ENCODE measurements around the gene ECE1. TPM values are rescaled to one million over a fixed set of nuclear protein-coding genes. Genes with fewer than 3 reads are reported as not detected.

ECE1 gene
- total and polyA plus RNA-seq, 2 donors (not counting 3 experiments of a cell fraction or from before 2014, with no cell fraction given): 437 to 562 TPM

GRCh38 chr1:21295545-21295944 lies 5.3 kb upstream of the ECE1 start:
- ChIA-PET POLR2A (no interaction called here), CTCF (interaction anchor here (0.9 to 2.2 kb wide), 6 partner anchors 9 to 75 kb away, joined by 3 to 15 read pairs (median 4); no protein-coding TSS in a partner anchor)
- H3K27ac ChIP-seq (ENCODE audit: insufficient read depth, low read depth, low read length): no peak overlapping the region
- dilution Hi-C loops (cut with MboI; ENCODE audit: extremely low pct_ligation_motif_present, low sequenced_read_pairs): no loop called here
- intact Hi-C loops (cut with micrococcal nuclease): loop anchor here (2.0 kb wide), 1 partner anchor 15 kb away; no protein-coding TSS in a partner anchor
- no TSS peak for BruUV-seq (replicated peaks)
- peaks cover 36% of the 10 kb centered on the region for H3K4me1 ChIP-seq (ENCODE audit: control insufficient read depth, extremely low read depth, insufficient read depth, low read length)
- H3K4me3 ChIP-seq (replicated peaks in 1 of 3; ENCODE audit: insufficient read depth in 1 of 3, low read depth in 1 of 3, low read length in 3 of 3): no peak overlapping the region
- H3K36me3 ChIP-seq (ENCODE audit: control insufficient read depth in 2 of 2, extremely low read depth in 1 of 2, insufficient read depth in 2 of 2, low read length in 2 of 2): peaks cover 0 to 3% of the 10 kb centered on the region in 2 experiments
- DNase-seq (ENCODE audit: low read depth, low spot score) (peak; percentile 60), FAIRE-seq (no peak)
- no peaks in the 10 kb centered on the region for H4K20me1 ChIP-seq (replicated peaks; ENCODE audit: control insufficient read depth, extremely low read depth, insufficient read depth, low read length)
- H3K79me2 ChIP-seq (ENCODE audit: control insufficient read depth, insufficient read depth, low read length): peaks cover 57% of the 10 kb centered on the region
- H3K27me3 ChIP-seq (ENCODE audit: control insufficient read depth in 2 of 2, insufficient read depth in 2 of 2, low read length in 2 of 2): no peaks in the 10 kb centered on the region
- no peaks in the 10 kb centered on the region for H3K9me3 ChIP-seq (replicated peaks; ENCODE audit: control insufficient read depth, insufficient read depth, low read length)
- H3K9ac ChIP-seq (replicated peaks; ENCODE audit: extremely low read depth, insufficient read depth, low read length): no peak overlapping the region
- no peak overlapping the region for H2AFZ ChIP-seq (ENCODE audit: low read depth, low read length)
- H3K9me1 ChIP-seq (replicated peaks; ENCODE audit: control insufficient read depth, extremely low read depth, insufficient read depth, low read length): no peaks in the 10 kb centered on the region
- H3K4me2 ChIP-seq (ENCODE audit: insufficient read depth, low read length): no peak overlapping the region
- TF ChIP-seq MYC (IDR thresholded peaks at IDR 0.05; ENCODE audit: low read depth, low read length): no peak
- TF ChIP-seq EZH2 (IDR thresholded peaks at IDR 0.05; ENCODE audit: borderline replicate concordance, low read depth, low read length, severe bottlenecking): no peak
- TF ChIP-seq GATA2 (IDR thresholded peaks at IDR 0.05; ENCODE audit: insufficient read depth, insufficient read length, low read depth, low read length): no peak
- TF ChIP-seq CTCF (IDR thresholded peaks at IDR 0.05; ENCODE audit: extremely low read depth in 1 of 2, insufficient read depth in 1 of 2, low read depth in 1 of 2, low read length in 2 of 2): no peak
- no peak for TF ChIP-seq JUN (IDR thresholded peaks at IDR 0.05; ENCODE audit: borderline replicate concordance, insufficient read depth, insufficient read length, low read depth)
- no peak for TF ChIP-seq POLR2AphosphoS5 (IDR thresholded peaks at IDR 0.05; ENCODE audit: insufficient read depth, low read depth, low read length)
- no peak for TF ChIP-seq FOS (IDR thresholded peaks at IDR 0.05; ENCODE audit: borderline replicate concordance, insufficient read depth, low read length)
- no peak for TF ChIP-seq POLR2A (IDR thresholded peaks at IDR 0.05; ENCODE audit: low read depth, low read length)
- no peak for TF ChIP-seq MAX (IDR thresholded peaks at IDR 0.05; ENCODE audit: insufficient read depth, insufficient read length)
